Activated naive CD4-positive, alpha-beta T cell treated with anti-CD3 and anti-CD28 coated beads, Interleukin-2, amount 10 ng/mL, durations not matched to agents 7 days and 5 days (primary cell): ENCODE results near the gene PUS3.

Experiments
- CTCF ChIA-PET: fragments of 350-600 bp; sonication (Branson Sonifier 250); formaldehyde crosslinking; loops from one replicate; lab custom pipeline; 2021; ENCODE audit warnings: antibody characterized with exemption; lab: Charles Lee
- DNase-seq: peaks from one replicate; pipeline ENCODE4 v3.0.0-alpha.2; 2020
- H3K27ac Mint-ChIP-seq: one replicate; pipeline ENCODE4 v1.8.0; 2021; ENCODE audit warnings: mild to moderate bottlenecking, moderate library complexity, mixed read lengths
- H3K27me3 Mint-ChIP-seq: one replicate; pipeline ENCODE4 v1.8.0; 2021; ENCODE audit warnings: mild to moderate bottlenecking, mixed read lengths
- H3K36me3 Mint-ChIP-seq: one replicate; pipeline ENCODE4 v1.8.0; 2021; ENCODE audit warnings: mixed read lengths
- H3K4me1 Mint-ChIP-seq: one replicate; pipeline ENCODE4 v1.8.0; 2021; ENCODE audit warnings: mixed read lengths
- H3K4me3 Mint-ChIP-seq: one replicate; pipeline ENCODE4 v1.8.0; 2021; ENCODE audit warnings: mild to moderate bottlenecking, moderate library complexity, mixed read lengths
- H3K9me3 Mint-ChIP-seq: one replicate; pipeline ENCODE4 v1.8.0; 2021; ENCODE audit warnings: mixed read lengths

The PUS3 gene

DNA sequence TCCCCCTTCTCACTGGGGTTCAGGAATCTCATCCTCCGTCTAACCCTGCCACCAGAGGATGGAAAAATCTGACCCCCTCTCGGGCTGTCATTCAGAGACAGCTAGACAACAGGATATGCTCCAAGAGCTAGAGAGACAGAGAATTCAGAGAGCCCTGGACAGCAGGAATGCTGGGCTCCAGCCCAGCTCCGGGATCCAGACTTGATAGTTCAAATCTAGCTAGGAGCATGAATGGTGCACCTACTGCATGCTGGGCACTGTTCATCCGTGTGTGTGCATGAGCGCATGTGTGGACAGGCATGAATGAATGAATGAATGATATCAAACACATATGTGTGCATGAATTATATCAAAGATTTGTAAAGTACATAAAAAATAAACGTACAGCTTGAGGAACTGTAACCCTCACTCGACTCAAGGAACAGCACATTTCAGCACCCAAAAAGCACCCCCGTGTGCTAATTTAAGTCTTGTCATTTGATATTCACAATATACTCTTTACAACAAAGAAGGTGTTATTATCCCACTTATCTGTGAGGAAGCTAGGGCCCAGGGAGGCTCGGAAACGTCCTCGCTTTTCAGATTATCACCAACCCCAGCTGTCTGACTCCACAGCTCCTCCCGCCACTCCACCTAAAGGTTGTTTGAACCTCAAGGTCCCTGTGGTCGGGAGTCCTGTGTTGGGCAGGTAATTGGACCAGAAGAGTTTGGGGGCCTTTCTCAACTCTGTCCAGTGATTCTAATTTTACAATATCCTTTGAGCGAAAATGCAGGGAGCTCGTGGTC, 42.2 kb upstream of the PUS3 start:
- no peak overlapping the region for H3K27ac Mint-ChIP-seq
- H3K4me1 Mint-ChIP-seq: peaks cover 7% of the 10 kb centered on the region
- no peak overlapping the region for H3K4me3 Mint-ChIP-seq
- CTCF ChIA-PET: interaction anchor here (1.2 kb wide), 2 partner anchors 248 to 258 kb away, joined by 3 to 4 read pairs; no protein-coding TSS in a partner anchor
- H3K9me3 Mint-ChIP-seq: no peaks in the 10 kb centered on the region
- no peaks in the 10 kb centered on the region for H3K36me3 Mint-ChIP-seq
- DNase-seq: no peak
- H3K27me3 Mint-ChIP-seq: peaks cover 14% of the 10 kb centered on the region

DNA sequence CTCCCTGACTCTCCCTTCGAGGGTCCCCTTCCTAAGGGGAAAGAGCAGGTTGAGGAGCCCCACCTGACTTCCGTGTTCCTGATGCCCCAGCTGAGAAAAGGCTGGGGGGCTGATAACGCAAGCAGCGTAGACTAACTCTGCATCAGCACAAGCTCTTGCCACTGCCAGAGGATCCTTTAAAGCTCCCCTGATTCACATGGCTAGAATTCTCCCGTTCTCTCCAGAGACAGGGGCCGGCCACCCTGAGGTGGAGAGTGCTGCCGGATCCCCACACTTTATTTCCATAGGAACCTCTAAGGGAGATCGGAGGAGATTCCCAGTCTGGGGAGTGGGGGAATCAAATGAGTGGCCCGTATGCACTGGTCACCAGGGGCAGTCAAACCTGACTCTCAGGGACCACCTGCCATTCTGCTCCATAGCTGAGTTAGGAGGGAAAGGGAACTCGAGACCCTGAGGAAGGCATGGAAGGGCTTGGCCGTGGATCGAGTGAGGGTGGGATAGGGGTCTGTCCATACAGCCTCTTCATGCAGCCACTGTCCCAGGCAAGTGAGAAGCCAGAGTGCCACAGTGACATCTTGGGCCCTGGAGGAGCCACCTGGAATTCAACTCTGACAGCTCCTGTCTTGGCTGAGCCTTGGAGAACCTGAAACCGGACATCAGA, 41.5 kb upstream of the PUS3 start:
- DNase-seq: no peak
- Mint-ChIP-seq H3K4me3 (no peak overlapping the region), H3K4me1 (peaks cover 7% of the 10 kb centered on the region), H3K36me3 (no peaks in the 10 kb centered on the region), H3K27me3 (peaks cover 14% of the 10 kb centered on the region), H3K9me3 (no peaks in the 10 kb centered on the region), H3K27ac (no peak overlapping the region)
- CTCF ChIA-PET: interaction anchor here (1.2 to 9.5 kb wide), 2 partner anchors 249 kb away, joined by 4 to 79 read pairs; no protein-coding TSS in a partner anchor

DNA sequence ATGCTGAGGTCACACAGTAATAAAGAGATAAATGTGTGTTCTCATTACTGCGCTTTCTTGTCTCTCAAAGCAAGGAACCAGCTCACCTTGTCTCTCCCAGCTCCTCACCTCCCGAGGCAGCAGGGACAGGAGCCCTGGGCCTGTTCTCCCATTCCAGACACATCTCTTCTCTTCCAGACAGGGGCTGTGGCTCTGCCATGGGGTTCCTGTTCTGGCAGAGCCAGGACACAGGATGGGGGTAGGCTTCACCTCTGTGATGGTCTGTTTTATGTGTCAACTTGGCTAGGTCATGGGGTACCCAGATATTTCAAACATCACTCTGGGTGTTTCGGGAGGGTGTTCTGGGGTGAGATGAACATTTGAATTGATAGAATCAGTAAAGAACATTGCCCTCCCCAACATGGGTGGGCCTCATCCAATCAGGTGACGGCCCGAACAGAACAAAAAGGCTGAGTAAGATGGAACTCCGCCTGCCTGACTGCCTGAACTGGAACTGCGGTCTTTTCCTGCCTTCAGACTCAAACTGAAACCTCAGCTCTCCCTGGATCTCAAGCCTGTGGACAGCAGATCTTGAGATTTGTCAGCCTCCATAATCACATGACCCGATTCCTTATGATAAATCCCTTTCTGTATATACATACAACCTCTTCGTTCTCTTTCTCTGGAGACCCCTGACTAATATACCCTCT, 40.8 kb upstream of the PUS3 start:
- DNase-seq: no peak
- CTCF ChIA-PET: interaction anchor here (0.7 to 9.5 kb wide), 4 partner anchors 10 to 340 kb away, joined by 3 to 79 read pairs (median 5); no protein-coding TSS in a partner anchor
- Mint-ChIP-seq H3K4me3 (no peak overlapping the region), H3K27ac (no peak overlapping the region), H3K27me3 (peaks cover 14% of the 10 kb centered on the region), H3K9me3 (no peaks in the 10 kb centered on the region), H3K4me1 (peaks cover 9% of the 10 kb centered on the region), H3K36me3 (no peaks in the 10 kb centered on the region)

DNA sequence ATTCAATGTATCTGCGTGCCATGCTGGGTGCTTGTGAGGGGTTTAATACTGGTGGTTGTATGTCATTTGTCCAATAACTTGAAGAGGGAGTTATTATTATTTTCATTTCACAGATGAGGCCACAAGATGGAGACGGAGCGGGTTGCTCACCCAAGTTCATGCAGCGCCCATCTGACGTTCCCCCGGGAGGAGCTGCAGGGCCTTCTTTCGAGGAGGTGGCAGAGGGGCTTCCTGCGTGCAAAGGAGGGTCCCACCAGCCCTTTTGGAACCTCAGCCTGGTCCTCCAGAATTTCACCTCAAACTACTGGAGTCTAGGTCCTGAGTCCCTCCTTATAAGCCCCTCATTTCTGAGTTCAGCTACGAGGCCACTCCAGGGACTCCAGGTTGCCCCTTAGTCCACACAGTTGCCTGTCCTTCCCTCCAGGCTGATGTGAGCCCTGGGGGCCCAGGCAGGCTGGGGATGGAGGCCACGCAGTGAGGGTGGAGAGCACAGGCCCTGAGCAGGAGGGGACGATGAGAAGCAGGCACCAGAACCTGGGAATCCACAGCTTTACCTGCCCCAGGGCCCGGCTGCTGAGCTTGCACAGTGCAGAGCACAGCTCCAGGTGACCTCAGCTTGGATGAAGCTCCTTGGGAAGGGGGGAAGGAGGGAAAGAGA, 39.9 kb upstream of the PUS3 start:
- Mint-ChIP-seq H3K36me3 (no peaks in the 10 kb centered on the region), H3K27me3 (peaks cover 14% of the 10 kb centered on the region), H3K9me3 (no peaks in the 10 kb centered on the region), H3K4me1 (peaks cover 18% of the 10 kb centered on the region), H3K27ac (no peak overlapping the region), H3K4me3 (no peak overlapping the region)
- DNase-seq: no peak
- CTCF ChIA-PET: interaction anchor here (0.6 to 9.5 kb wide), 10 partner anchors 11 to 341 kb away, joined by 3 to 79 read pairs (median 3); no protein-coding TSS in a partner anchor

DNA sequence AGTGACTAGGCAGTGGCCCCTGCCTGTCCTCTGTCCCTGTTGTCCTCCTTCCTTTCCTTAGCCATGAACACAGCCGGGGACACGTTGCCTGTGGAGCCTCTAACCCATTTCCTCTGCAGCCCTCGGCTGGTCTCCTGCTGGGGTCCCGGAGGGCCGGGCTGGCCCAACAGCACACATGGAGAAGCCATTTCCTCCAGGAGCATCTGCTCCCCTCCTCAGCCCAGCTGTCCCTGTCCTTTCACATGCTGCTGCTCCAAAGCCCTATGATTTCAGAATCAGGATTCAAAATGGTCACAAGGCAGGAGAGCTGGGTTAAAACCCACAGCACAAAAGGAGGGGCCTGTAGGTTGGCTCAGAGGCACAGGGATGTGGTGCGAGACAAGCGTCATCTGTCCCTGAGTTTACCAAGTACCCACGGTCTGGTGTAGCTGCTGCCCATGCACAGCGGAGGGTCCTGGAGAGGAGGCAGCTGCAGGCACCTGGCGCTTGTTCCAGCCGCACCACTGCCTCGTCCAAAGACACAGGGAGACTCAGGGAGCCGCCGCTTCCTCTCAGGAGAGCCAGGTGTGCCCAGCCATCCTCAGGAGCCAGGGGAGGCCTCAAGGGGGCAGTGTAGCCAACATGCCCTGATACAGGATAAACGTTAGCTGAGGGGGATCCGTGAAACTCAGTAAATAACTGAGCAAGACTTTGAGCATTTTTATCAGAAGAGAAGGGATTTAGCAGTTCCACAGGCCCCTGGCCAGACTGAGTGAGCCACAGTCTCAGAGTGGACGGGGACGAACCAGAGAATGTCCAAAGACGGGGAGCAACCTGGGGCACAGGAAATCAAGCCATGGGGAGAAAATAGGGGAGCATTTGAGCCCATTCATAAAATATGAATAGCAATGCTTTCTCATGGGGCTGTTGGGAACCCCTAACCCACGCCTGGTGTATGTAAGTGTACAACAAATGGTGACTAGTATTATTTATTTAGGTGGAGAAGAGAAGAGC, 38.9 kb upstream of the PUS3 start:
- Mint-ChIP-seq H3K4me1 (peaks cover 21% of the 10 kb centered on the region), H3K4me3 (no peak overlapping the region), H3K27me3 (peaks cover 14% of the 10 kb centered on the region), H3K9me3 (no peaks in the 10 kb centered on the region), H3K27ac (no peak overlapping the region), H3K36me3 (no peaks in the 10 kb centered on the region)
- CTCF ChIA-PET: interaction anchor here (0.6 to 9.5 kb wide), 19 partner anchors 10 to 538 kb away, joined by 3 to 79 read pairs (median 3); no protein-coding TSS in a partner anchor
- peak; percentile 73 for DNase-seq

DNA sequence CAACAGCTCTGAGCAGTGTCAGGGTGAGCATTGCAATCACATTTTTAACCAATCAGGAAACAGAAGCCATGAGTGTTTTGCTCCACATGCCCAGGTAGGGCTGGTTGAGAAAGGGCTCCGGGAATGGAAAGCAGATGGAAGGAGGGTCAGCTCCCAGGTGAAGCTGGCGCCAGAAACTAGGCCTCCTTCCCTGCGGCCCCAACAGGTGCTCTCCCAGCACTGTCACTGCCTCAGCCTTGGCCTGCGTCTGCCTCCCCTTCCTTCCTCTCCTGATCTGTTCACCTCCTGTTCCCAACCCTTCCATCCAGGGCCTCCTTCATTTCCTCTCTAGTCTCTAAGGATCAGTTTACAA, 38.2 kb upstream of the PUS3 start:
- Mint-ChIP-seq H3K9me3 (no peaks in the 10 kb centered on the region), H3K27ac (no peak overlapping the region), H3K27me3 (peaks cover 14% of the 10 kb centered on the region), H3K4me1 (peaks cover 21% of the 10 kb centered on the region), H3K4me3 (no peak overlapping the region), H3K36me3 (no peaks in the 10 kb centered on the region)
- no peak for DNase-seq
- CTCF ChIA-PET: interaction anchor here (0.7 to 9.5 kb wide), 11 partner anchors 11 to 539 kb away, joined by 3 to 79 read pairs (median 4); no protein-coding TSS in a partner anchor

DNA sequence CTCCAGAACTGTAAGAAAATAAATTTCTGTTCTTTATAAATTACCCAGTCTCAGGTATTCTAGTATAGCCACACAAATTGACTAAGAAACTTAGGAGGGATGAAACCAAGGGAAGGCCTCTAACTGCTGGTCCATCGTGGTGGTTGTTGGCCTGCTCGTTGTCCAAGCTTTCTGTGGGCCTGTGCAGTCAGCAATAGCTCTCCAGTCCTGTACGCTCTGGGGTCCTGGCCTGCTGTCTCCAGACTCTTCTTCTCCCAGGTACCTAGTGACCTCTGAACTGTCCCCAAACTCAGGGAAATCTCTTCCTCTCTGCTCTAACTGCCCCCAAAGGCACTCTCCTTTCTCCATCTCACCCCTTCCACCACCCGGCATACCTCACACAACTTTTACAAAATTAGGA, 37.1 kb upstream of the PUS3 start:
- CTCF ChIA-PET: interaction anchor here (0.7 to 9.5 kb wide), 6 partner anchors 121 to 409 kb away, joined by 3 to 79 read pairs (median 4); no protein-coding TSS in a partner anchor
- no peaks in the 10 kb centered on the region for H3K9me3 Mint-ChIP-seq
- H3K4me3 Mint-ChIP-seq: no peak overlapping the region
- no peaks in the 10 kb centered on the region for H3K36me3 Mint-ChIP-seq
- peaks cover 21% of the 10 kb centered on the region for H3K4me1 Mint-ChIP-seq
- peaks cover 14% of the 10 kb centered on the region for H3K27me3 Mint-ChIP-seq
- DNase-seq: no peak
- no peak overlapping the region for H3K27ac Mint-ChIP-seq

DNA sequence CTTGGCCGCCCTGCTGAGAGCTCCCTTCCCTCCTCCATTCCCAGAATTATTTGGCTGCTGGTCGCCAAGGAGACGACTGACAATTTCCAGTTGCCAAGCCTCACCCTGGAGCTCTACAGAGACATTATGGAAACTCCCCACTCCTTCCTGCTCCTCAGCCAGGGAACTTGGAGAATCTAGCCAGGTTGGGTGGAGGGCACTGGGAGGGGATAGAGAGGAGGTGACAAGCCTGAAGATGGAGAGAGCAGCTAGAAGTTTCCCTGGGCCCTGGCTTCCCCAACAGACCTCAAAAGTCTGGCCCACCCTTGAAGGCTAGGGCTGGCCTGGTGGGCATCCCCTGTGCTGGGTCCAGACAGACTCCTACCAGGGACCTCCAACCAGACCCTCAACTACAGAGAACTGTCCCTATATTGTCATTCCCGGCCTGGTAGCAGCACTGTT, 36.1 kb upstream of the PUS3 start:
- Mint-ChIP-seq H3K27ac (no peak overlapping the region), H3K4me3 (no peak overlapping the region), H3K9me3 (no peaks in the 10 kb centered on the region), H3K4me1 (peaks cover 21% of the 10 kb centered on the region), H3K36me3 (no peaks in the 10 kb centered on the region), H3K27me3 (peaks cover 8% of the 10 kb centered on the region)
- DNase-seq: no peak
- CTCF ChIA-PET: interaction anchor here (0.6 to 9.5 kb wide), 3 partner anchors 10 to 254 kb away, joined by 3 to 79 read pairs (median 3); no protein-coding TSS in a partner anchor

DNA sequence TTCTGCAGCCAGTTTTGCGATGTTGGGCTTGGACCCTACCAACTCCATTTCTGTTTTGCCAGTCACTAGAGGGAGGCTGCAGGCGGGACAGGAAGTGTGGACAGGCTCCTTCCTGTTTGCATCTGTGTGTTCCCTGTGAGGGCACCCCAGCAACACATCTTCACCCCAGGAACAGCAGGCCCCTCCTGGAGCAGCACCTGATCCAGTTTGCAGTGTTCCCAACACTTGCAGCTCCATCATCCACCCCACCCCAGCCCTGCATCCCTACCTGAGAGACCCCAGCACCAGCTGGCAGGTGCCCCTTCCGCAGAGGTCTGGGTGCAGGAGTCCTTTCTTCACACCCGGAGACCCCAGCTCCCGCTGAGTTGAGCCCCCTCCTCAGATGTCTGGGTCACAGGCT, 35.4 kb upstream of the PUS3 start:
- Mint-ChIP-seq H3K36me3 (no peaks in the 10 kb centered on the region), H3K27me3 (peaks cover 8% of the 10 kb centered on the region), H3K27ac (peak overlapping the region; percentile 17), H3K9me3 (no peaks in the 10 kb centered on the region), H3K4me1 (peaks cover 21% of the 10 kb centered on the region), H3K4me3 (no peak overlapping the region)
- peak; percentile 38 for DNase-seq
- CTCF ChIA-PET: interaction anchor here (1.4 to 9.5 kb wide), 2 partner anchors 11 to 255 kb away, joined by 3 to 79 read pairs; no protein-coding TSS in a partner anchor

DNA sequence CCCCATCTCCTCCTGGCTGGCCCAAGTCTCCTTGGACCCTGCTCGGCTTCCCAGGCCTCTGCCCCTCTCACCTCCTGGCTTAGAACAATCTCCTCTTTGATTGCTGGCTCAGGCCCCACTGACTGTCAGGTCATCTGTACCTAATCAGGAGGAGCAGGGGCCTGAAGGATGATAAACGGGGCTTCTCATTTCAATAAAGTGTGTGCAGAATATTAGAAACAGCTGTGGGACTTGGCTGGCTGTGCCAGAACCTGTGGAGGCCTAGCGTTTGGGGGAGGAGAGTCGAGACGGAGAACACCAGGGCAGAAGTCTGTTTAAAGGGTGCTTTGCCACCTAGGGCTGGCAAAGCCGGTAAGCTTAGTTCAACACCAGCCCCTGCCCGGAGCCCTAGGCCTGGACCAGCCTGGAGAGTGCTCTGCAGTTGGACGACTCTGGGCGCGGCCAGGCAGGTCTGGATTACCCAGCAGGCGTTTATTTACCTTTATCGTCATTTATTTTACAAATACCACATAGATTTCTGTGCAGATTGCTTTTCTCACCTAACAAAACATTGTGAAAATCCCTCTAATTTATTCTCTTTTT, 32.7 kb upstream of the PUS3 start:
- Mint-ChIP-seq H3K27me3 (peaks cover 8% of the 10 kb centered on the region), H3K9me3 (no peaks in the 10 kb centered on the region), H3K4me1 (peaks cover 14% of the 10 kb centered on the region), H3K27ac (no peak overlapping the region), H3K4me3 (no peak overlapping the region), H3K36me3 (no peaks in the 10 kb centered on the region)
- CTCF ChIA-PET: interaction anchor here (9.5 kb wide), 1 partner anchor 258 kb away, joined by 79 read pairs; no protein-coding TSS in a partner anchor
- no peak for DNase-seq

DNA sequence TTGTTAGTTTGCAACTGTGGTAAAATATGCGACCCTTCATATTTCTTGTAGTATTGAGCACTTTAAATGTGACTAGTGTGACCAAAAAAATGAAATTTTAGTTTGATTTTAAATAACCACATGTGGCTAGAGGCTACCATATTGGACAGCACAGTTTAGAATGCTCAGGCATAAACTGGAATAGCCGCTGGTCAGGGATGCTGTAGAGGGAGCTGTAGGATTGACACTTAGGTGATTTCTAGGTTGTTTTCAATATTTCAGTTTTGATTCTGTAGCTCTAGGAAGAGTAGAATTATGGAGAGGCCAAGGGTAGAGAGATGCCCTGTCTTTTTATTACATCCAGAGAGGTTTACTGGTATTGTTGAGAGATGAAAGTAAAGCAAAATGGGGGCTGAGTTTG, 32.0 kb upstream of the PUS3 start:
- Mint-ChIP-seq H3K4me1 (peaks cover 14% of the 10 kb centered on the region), H3K9me3 (no peaks in the 10 kb centered on the region), H3K4me3 (no peak overlapping the region), H3K27ac (no peak overlapping the region), H3K36me3 (no peaks in the 10 kb centered on the region), H3K27me3 (peaks cover 10% of the 10 kb centered on the region)
- CTCF ChIA-PET: interaction anchor here (9.5 kb wide), 1 partner anchor 258 kb away, joined by 79 read pairs; no protein-coding TSS in a partner anchor
- no peak for DNase-seq

DNA sequence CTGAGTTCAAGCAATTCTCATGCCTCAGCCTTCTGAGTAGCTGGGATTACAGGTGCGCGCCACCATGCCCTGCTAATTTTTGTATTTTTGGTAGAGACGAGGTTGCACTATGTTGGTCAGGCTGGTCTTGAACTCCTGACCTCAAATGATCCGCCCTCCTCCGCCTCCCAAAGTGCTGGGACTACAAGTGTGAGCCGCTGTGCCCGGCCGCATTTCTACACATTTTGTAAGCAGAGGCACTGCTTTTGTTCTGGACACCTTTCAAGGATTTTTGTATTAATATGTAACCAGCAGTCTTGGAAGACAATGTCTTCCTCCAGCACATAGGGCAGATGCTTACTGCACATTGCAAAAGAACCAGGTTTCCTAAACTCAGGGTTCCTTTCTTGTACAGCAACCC, 31.5 kb upstream of the PUS3 start:
- peaks cover 14% of the 10 kb centered on the region for H3K4me1 Mint-ChIP-seq
- CTCF ChIA-PET: no interaction called here
- H3K27me3 Mint-ChIP-seq: peaks cover 15% of the 10 kb centered on the region
- no peak for DNase-seq
- H3K36me3 Mint-ChIP-seq: no peaks in the 10 kb centered on the region
- no peak overlapping the region for H3K27ac Mint-ChIP-seq
- H3K9me3 Mint-ChIP-seq: no peaks in the 10 kb centered on the region
- H3K4me3 Mint-ChIP-seq: no peak overlapping the region
